ENCODE results near the gene COL17A1. TPM values are rescaled to one million over a fixed set of nuclear protein-coding genes. Genes with fewer than 3 reads are reported as not detected.

COL17A1 gene
- total and polyA plus RNA-seq, 2 of the 13 experiments (the other 11 are each of a cell fraction or from before 2014, with no cell fraction given), result 0.03 TPM; not detected in 1

DNA sequence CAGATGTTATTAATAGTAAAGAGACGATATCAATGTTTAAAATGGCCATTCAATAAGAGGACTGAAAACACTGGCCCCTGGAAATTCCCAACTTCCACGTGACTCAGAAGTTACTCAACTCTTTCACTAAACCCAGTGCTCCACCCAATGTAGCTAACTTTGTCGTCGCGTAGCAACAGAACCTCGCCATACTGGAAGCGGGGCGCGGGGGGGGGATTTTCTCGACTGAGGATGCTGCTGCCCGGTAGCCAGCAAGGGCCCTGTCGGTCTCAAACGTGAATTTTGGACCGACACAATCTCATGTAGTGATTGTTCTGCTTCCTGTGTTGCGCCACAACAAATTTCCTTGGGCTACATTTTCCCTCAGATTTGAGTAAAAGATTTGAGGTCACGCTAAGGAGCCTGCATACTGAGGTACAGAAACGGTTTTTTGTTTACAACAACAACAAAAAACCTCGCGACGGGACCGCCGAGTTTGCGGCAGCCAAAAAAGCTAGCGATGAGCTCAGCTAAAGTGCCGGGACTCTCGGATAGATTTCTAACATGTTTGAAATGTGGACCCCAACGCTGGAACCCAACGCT lies 35.3 kb upstream of the COL17A1 start (continued):
- TF ChIP-seq ZKSCAN5 (CRISPR knock-in tag; IDR thresholded peaks at IDR 0.05), result no peak
- no peak for TF ChIP-seq SMYD3 (CRISPR knock-in tag; IDR thresholded peaks at IDR 0.05)
- TF ChIP-seq EP300 (IDR thresholded peaks at IDR 0.05; ENCODE audit: low read depth in 2 of 2, low read length in 2 of 2), result peak in 1 of 2 experiments; percentile 54; a peak in 2 of 4 replicates
- no peak for TF ChIP-seq EP300 (CRISPR knock-in tag; IDR thresholded peaks at IDR 0.05; ENCODE audit: borderline replicate concordance)
- TF ChIP-seq, protein P1, sequence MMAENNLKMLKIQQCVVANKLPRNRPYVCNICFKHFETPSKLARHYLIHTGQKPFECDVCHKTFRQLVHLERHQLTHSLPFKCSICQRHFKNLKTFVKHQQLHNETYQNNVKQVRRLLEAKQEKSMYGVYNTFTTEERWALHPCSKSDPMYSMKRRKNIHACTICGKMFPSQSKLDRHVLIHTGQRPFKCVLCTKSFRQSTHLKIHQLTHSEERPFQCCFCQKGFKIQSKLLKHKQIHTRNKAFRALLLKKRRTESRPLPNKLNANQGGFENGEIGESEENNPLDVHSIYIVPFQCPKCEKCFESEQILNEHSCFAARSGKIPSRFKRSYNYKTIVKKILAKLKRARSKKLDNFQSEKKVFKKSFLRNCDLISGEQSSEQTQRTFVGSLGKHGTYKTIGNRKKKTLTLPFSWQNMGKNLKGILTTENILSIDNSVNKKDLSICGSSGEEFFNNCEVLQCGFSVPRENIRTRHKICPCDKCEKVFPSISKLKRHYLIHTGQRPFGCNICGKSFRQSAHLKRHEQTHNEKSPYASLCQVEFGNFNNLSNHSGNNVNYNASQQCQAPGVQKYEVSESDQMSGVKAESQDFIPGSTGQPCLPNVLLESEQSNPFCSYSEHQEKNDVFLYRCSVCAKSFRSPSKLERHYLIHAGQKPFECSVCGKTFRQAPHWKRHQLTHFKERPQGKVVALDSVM (CRISPR knock-in tag; IDR thresholded peaks at IDR 0.05), result no peak
- TF ChIP-seq ZNF20 (CRISPR knock-in tag; IDR thresholded peaks at IDR 0.05), result no peak
- TF ChIP-seq, protein P2, sequence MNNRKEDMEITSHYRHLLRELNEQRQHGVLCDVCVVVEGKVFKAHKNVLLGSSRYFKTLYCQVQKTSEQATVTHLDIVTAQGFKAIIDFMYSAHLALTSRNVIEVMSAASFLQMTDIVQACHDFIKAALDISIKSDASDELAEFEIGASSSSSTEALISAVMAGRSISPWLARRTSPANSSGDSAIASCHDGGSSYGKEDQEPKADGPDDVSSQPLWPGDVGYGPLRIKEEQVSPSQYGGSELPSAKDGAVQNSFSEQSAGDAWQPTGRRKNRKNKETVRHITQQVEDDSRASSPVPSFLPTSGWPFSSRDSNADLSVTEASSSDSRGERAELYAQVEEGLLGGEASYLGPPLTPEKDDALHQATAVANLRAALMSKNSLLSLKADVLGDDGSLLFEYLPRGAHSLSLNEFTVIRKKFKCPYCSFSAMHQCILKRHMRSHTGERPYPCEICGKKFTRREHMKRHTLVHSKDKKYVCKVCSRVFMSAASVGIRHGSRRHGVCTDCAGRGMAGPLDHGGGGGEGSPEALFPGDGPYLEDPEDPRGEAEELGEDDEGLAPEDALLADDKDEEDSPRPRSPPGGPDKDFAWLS (CRISPR knock-in tag; IDR thresholded peaks at IDR 0.05; ENCODE audit: borderline replicate concordance), result no peak
- TF ChIP-seq, protein P3, sequence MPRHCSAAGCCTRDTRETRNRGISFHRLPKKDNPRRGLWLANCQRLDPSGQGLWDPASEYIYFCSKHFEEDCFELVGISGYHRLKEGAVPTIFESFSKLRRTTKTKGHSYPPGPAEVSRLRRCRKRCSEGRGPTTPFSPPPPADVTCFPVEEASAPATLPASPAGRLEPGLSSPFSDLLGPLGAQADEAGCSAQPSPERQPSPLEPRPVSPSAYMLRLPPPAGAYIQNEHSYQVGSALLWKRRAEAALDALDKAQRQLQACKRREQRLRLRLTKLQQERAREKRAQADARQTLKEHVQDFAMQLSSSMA (CRISPR knock-in tag; IDR thresholded peaks at IDR 0.05), result no peak
- TF ChIP-seq ZFP41 (CRISPR knock-in tag; IDR thresholded peaks at IDR 0.05; ENCODE audit: borderline replicate concordance), result no peak
- TF ChIP-seq ZFP36 (IDR thresholded peaks at IDR 0.05; ENCODE audit: borderline replicate concordance, low read depth, low read length, partially characterized antibody), result no peak
- no peak for TF ChIP-seq ZNF160 (CRISPR knock-in tag; IDR thresholded peaks at IDR 0.05)
- no peak for TF ChIP-seq ZNF33B (CRISPR knock-in tag; IDR thresholded peaks at IDR 0.05)
- TF ChIP-seq ZC3H4 (CRISPR knock-in tag; IDR thresholded peaks at IDR 0.05; ENCODE audit: borderline replicate concordance), result no peak
- no peak for TF ChIP-seq POLR2G (IDR thresholded peaks at IDR 0.05; ENCODE audit: low read depth, low read length)
- TF ChIP-seq ZNF468 (CRISPR knock-in tag; IDR thresholded peaks at IDR 0.05), result no peak
- TF ChIP-seq MEF2D (CRISPR knock-in tag; IDR thresholded peaks at IDR 0.05), result 0 out of 2 replicates have a peak, but pooled peaks have one; percentile 53
- TF ChIP-seq, protein P4, sequence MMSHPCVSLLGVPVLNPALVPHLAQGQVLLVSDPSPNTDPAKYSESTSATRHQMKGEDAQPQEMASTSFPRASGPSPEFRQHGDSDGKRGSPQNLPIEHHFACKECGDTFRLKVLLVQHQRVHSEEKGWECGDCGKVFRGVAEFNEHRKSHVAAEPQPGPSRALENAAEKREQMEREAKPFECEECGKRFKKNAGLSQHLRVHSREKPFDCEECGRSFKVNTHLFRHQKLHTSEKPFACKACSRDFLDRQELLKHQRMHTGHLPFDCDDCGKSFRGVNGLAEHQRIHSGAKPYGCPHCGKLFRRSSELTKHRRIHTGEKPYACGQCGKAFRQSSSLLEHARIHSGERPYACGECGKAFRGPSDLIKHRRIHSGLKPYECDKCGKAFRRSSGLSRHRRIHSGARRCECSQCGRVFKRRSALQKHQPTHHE (CRISPR knock-in tag; IDR thresholded peaks at IDR 0.05; ENCODE audit: borderline replicate concordance), result 0 out of 2 replicates have a peak, but pooled peaks have one; percentile 10
- TF ChIP-seq ZNF616 (CRISPR knock-in tag; IDR thresholded peaks at IDR 0.05; ENCODE audit: low read depth), result no peak
- no peak for TF ChIP-seq ZNF274 (CRISPR knock-in tag; IDR thresholded peaks at IDR 0.05)
- no peak for TF ChIP-seq HMG20A (CRISPR knock-in tag; IDR thresholded peaks at IDR 0.05; ENCODE audit: borderline replicate concordance)
- no peak for TF ChIP-seq ZNF260 (CRISPR knock-in tag; IDR thresholded peaks at IDR 0.05; ENCODE audit: borderline replicate concordance, low read depth)
- TF ChIP-seq SNRNP70 (IDR thresholded peaks at IDR 0.05; ENCODE audit: low read depth, low read length), result no peak
- TF ChIP-seq ZNF670 (CRISPR knock-in tag; IDR thresholded peaks at IDR 0.05; ENCODE audit: borderline replicate concordance), result no peak
- no peak; the same call in 1 of the 2 replicates for TF ChIP-seq ZFY (CRISPR knock-in tag; IDR thresholded peaks at IDR 0.05)
- no peak for TF ChIP-seq ARID2 (CRISPR knock-in tag; IDR thresholded peaks at IDR 0.05; ENCODE audit: borderline replicate concordance)
- TF ChIP-seq NKX3-1 (CRISPR knock-in tag; IDR thresholded peaks at IDR 0.05), result no peak
